Calu3 (cell line): ENCODE results near the gene CXCL16. TPM values are rescaled to one million over a fixed set of nuclear protein-coding genes. Genes with fewer than 3 reads are reported as not detected.

Experiments
- BruUV-seq: library from RNA; stranded (reverse); fragments of 400-500 nt; replicated peaks from 2 replicates; lab custom pipeline; 2021; lab: Mats Ljungman, UMichigan
- CTCF ChIA-PET: fragments of 300-600 bp; sonication (Branson Sonifier 250); formaldehyde crosslinking; loops from one replicate; lab custom pipeline; 2022; ENCODE audit warnings: antibody characterized with exemption; lab: Charles Lee
- DNase-seq: peaks from one replicate; pipeline ENCODE4 v3.0.0; 2022
- H3K27ac Mint-ChIP-seq: one replicate; pipeline ENCODE4 v1.8.0; 2022; ENCODE audit warnings: mixed read lengths; ENCODE audit not compliant: unreplicated experiment
- H3K27me3 Mint-ChIP-seq: one replicate; pipeline ENCODE4 v1.8.0; 2022; ENCODE audit warnings: mixed read lengths; ENCODE audit not compliant: unreplicated experiment
- H3K36me3 Mint-ChIP-seq: one replicate; pipeline ENCODE4 v1.8.0; 2022; ENCODE audit warnings: mild to moderate bottlenecking, moderate library complexity, mixed read lengths; ENCODE audit not compliant: insufficient read depth, unreplicated experiment
- H3K4me1 Mint-ChIP-seq: one replicate; pipeline ENCODE4 v1.8.0; 2022; ENCODE audit warnings: mild to moderate bottlenecking, low read depth, mixed read lengths; ENCODE audit not compliant: unreplicated experiment
- H3K4me3 Mint-ChIP-seq: one replicate; pipeline ENCODE4 v1.8.0; 2022; ENCODE audit warnings: mild to moderate bottlenecking, low read depth, moderate library complexity, mixed read lengths; ENCODE audit not compliant: unreplicated experiment
- H3K9me3 Mint-ChIP-seq: one replicate; pipeline ENCODE4 v1.8.0; 2022; ENCODE audit warnings: low read depth, mixed read lengths; ENCODE audit not compliant: unreplicated experiment
- CTCF ChIP-seq: fragments of 200-600 bp; IDR thresholded peaks from one replicate; pipeline ENCODE4 v1.8.0; 2022; ENCODE audit warnings: antibody characterized with exemption; ENCODE audit not compliant: unreplicated experiment
- intact Hi-C: fragments of 100-400 bp; cut with micrococcal nuclease; formaldehyde crosslinking; loops from one replicate; pipeline ENCODE4 v1.10.0; 2022; ENCODE audit not compliant: unreplicated experiment
- total RNA-seq: library from RNA; stranded (reverse); gene quantifications from 2 replicates; pipeline ENCODE4 v1.2.3, GENCODE V29; 2022

CXCL16 gene
- total RNA-seq, 1 experiment from 2014 or later: 73.1 TPM

GRCh38 chr17:4725646-4726310 is 13.9 kb downstream of the CXCL16 start:
- CTCF ChIA-PET: no interaction called here
- H3K4me1 Mint-ChIP-seq: peaks cover 22% of the 10 kb centered on the region
- peaks cover 15% of the 10 kb centered on the region for H3K27me3 Mint-ChIP-seq
- no TSS peak for BruUV-seq
- H3K4me3 Mint-ChIP-seq: no peak overlapping the region
- peaks cover 16% of the 10 kb centered on the region for H3K36me3 Mint-ChIP-seq
- DNase-seq: no peak
- TF ChIP-seq CTCF: no peak
- H3K27ac Mint-ChIP-seq: no peak overlapping the region
- no peaks in the 10 kb centered on the region for H3K9me3 Mint-ChIP-seq
- intact Hi-C loops: no loop called here

- BruUV-seq: no TSS peak
- no peak overlapping the region for H3K4me3 Mint-ChIP-seq
- CTCF ChIA-PET: interaction anchor here (0.6 kb wide), 1 partner anchor 10 kb away, joined by 3 read pairs; no protein-coding TSS in a partner anchor
- no peak overlapping the region for H3K27ac Mint-ChIP-seq
- no peak for TF ChIP-seq CTCF
- peaks cover 19% of the 10 kb centered on the region for H3K27me3 Mint-ChIP-seq
- H3K9me3 Mint-ChIP-seq: no peaks in the 10 kb centered on the region
- H3K4me1 Mint-ChIP-seq: peaks cover 33% of the 10 kb centered on the region
- DNase-seq: no peak
- intact Hi-C loops: no loop called here
- H3K36me3 Mint-ChIP-seq: peaks cover 21% of the 10 kb centered on the region
Observed at GRCh38 chr17:4724650-4725049, 15.1 kb downstream of the CXCL16 start.

- Mint-ChIP-seq H3K27ac (no peak overlapping the region), H3K27me3 (peaks cover 27% of the 10 kb centered on the region), H3K36me3 (peaks cover 23% of the 10 kb centered on the region), H3K9me3 (no peaks in the 10 kb centered on the region), H3K4me1 (peaks cover 40% of the 10 kb centered on the region), H3K4me3 (no peak overlapping the region)
- no peak for DNase-seq
- CTCF ChIA-PET: no interaction called here
- no peak for TF ChIP-seq CTCF
- BruUV-seq: no TSS peak
- intact Hi-C loops: no loop called here
Observed at GRCh38 chr17:4722678-4723240, 17.0 kb downstream of the CXCL16 start.

GRCh38 chr17:4721203-4722135 is 18.3 kb downstream of the CXCL16 start:
- BruUV-seq: no TSS peak
- intact Hi-C loops: no loop called here
- H3K4me3 Mint-ChIP-seq: no peak overlapping the region
- H3K4me1 Mint-ChIP-seq: peaks cover 40% of the 10 kb centered on the region
- CTCF ChIA-PET: interaction anchor here (1.0 to 1.5 kb wide), 3 partner anchors 11 to 166 kb away, joined by 3 to 6 read pairs (median 6); partner anchors contain the start of genes ARRB2 and MYBBP1A
- no peaks in the 10 kb centered on the region for H3K9me3 Mint-ChIP-seq
- peak overlapping the region; percentile 50 for H3K27ac Mint-ChIP-seq
- H3K36me3 Mint-ChIP-seq: peaks cover 23% of the 10 kb centered on the region
- peak; percentile 63 for DNase-seq
- TF ChIP-seq CTCF: no peak
- H3K27me3 Mint-ChIP-seq: peaks cover 27% of the 10 kb centered on the region
